IPS-18a (cell line): ENCODE measurements around the gene NEXN.
"Not testable (repeated sequence)": the region's sequence is repeated elsewhere in the genome, so short reads cannot be mapped to it uniquely, and the experiment has no call there.

Experiments
- H3K27ac ChIP-seq: one replicate; pipeline ENCODE4 v1.5.1; 2013; ENCODE audit warnings: low read length
- H3K27me3 ChIP-seq: one replicate; pipeline ENCODE4 v1.6.1; 2013; ENCODE audit warnings: mild to moderate bottlenecking, low read length; ENCODE audit not compliant: control insufficient read depth, insufficient read depth
- H3K36me3 ChIP-seq: one replicate; pipeline ENCODE4 v1.6.1; 2013; ENCODE audit warnings: low read depth, low read length; ENCODE audit not compliant: control insufficient read depth
- H3K4me1 ChIP-seq: one replicate; pipeline ENCODE4 v1.6.1; 2013; ENCODE audit warnings: low read depth, low read length; ENCODE audit not compliant: control insufficient read depth
- H3K4me3 ChIP-seq: one replicate; pipeline ENCODE4 v1.5.1; 2013; ENCODE audit warnings: low read length
- H3K9ac ChIP-seq: one replicate; pipeline ENCODE4 v1.6.1; 2013; ENCODE audit warnings: mild to moderate bottlenecking, low read length, moderate library complexity
- H3K9me3 ChIP-seq: one replicate; pipeline ENCODE4 v1.6.1; 2013; ENCODE audit warnings: low read depth, low read length; ENCODE audit not compliant: control insufficient read depth

The NEXN gene

GRCh38 chr1:77906624-77907023 lies 18.2 kb downstream of the NEXN start:
- H3K9me3 ChIP-seq = no peaks in the 10 kb centered on the region
- H3K9ac ChIP-seq = no peak overlapping the region
- H3K36me3 ChIP-seq = no peaks in the 10 kb centered on the region
- no peaks in the 10 kb centered on the region for H3K4me1 ChIP-seq
- H3K4me3 ChIP-seq = no peak overlapping the region
- H3K27me3 ChIP-seq = no peaks in the 10 kb centered on the region
- H3K27ac ChIP-seq = no peak overlapping the region

- Histone ChIP-seq H3K27ac (no peak overlapping the region), H3K9ac (no peak overlapping the region), H3K4me3 (no peak overlapping the region), H3K36me3 (no peaks in the 10 kb centered on the region), H3K4me1 (no peaks in the 10 kb centered on the region), H3K9me3 (no peaks in the 10 kb centered on the region), H3K27me3 (no peaks in the 10 kb centered on the region)
These were observed 21.7 kb downstream of the NEXN start for GRCh38 chr1:77910116-77910515.

- not testable (repeated sequence) for H3K9ac ChIP-seq, H3K36me3 ChIP-seq, H3K9me3 ChIP-seq, H3K4me3 ChIP-seq, H3K4me1 ChIP-seq, H3K27me3 ChIP-seq, H3K27ac ChIP-seq
These were observed 30.5 kb downstream of the NEXN start for GRCh38 chr1:77918918-77919317.

GRCh38 chr1:77925518-77925917 lies 37.1 kb downstream of the NEXN start:
- Histone ChIP-seq H3K9ac (no peak overlapping the region), H3K4me3 (no peak overlapping the region), H3K27ac (no peak overlapping the region), H3K4me1 (no peaks in the 10 kb centered on the region), H3K27me3 (no peaks in the 10 kb centered on the region), H3K36me3 (no peaks in the 10 kb centered on the region), H3K9me3 (no peaks in the 10 kb centered on the region)

- no peaks in the 10 kb centered on the region for H3K9me3 ChIP-seq
- H3K4me1 ChIP-seq = no peaks in the 10 kb centered on the region
- H3K36me3 ChIP-seq = no peaks in the 10 kb centered on the region
- H3K27ac ChIP-seq = no peak overlapping the region
- no peak overlapping the region for H3K4me3 ChIP-seq
- no peaks in the 10 kb centered on the region for H3K27me3 ChIP-seq
- H3K9ac ChIP-seq = no peak overlapping the region
These were observed 37.5 kb downstream of the NEXN start for GRCh38 chr1:77925956-77926355.

GRCh38 chr1:77926561-77927357 lies 38.3 kb downstream of the NEXN start:
- no peaks in the 10 kb centered on the region for H3K36me3 ChIP-seq
- no peaks in the 10 kb centered on the region for H3K27me3 ChIP-seq
- H3K9me3 ChIP-seq = no peaks in the 10 kb centered on the region
- no peak overlapping the region for H3K9ac ChIP-seq
- H3K4me1 ChIP-seq = no peaks in the 10 kb centered on the region
- no peak overlapping the region for H3K4me3 ChIP-seq
- H3K27ac ChIP-seq = no peak overlapping the region

- H3K9me3 ChIP-seq = no peaks in the 10 kb centered on the region
- H3K9ac ChIP-seq = no peak overlapping the region
- no peaks in the 10 kb centered on the region for H3K4me1 ChIP-seq
- H3K36me3 ChIP-seq = no peaks in the 10 kb centered on the region
- no peaks in the 10 kb centered on the region for H3K27me3 ChIP-seq
- no peak overlapping the region for H3K27ac ChIP-seq
- no peak overlapping the region for H3K4me3 ChIP-seq
These were observed 39.0 kb downstream of the NEXN start for GRCh38 chr1:77927414-77927813.

GRCh38 chr1:77929806-77930205 lies 41.4 kb downstream of the NEXN start:
- no peaks in the 10 kb centered on the region for H3K27me3 ChIP-seq
- H3K9ac ChIP-seq = no peak overlapping the region
- no peaks in the 10 kb centered on the region for H3K4me1 ChIP-seq
- no peaks in the 10 kb centered on the region for H3K36me3 ChIP-seq
- H3K9me3 ChIP-seq = no peaks in the 10 kb centered on the region
- H3K4me3 ChIP-seq = no peak overlapping the region
- H3K27ac ChIP-seq = no peak overlapping the region

GRCh38 chr1:77938651-77939050 lies 50.2 kb downstream of the NEXN start:
- Histone ChIP-seq H3K9me3 (no peaks in the 10 kb centered on the region), H3K36me3 (peaks cover 9% of the 10 kb centered on the region), H3K4me3 (no peak overlapping the region)

GRCh38 chr1:77940921-77941570 lies 52.6 kb downstream of the NEXN start:
- Histone ChIP-seq H3K9ac (no peak overlapping the region), H3K4me3 (no peak overlapping the region), H3K27me3 (no peaks in the 10 kb centered on the region), H3K36me3 (peaks cover 31% of the 10 kb centered on the region), H3K27ac (no peak overlapping the region), H3K4me1 (no peaks in the 10 kb centered on the region), H3K9me3 (no peaks in the 10 kb centered on the region)

More at GRCh38 chr1:77938651-77939050, 50.2 kb downstream of the NEXN start:
- Histone ChIP-seq H3K27ac (no peak overlapping the region), H3K4me1 (no peaks in the 10 kb centered on the region), H3K27me3 (no peaks in the 10 kb centered on the region), H3K9ac (no peak overlapping the region)

- Histone ChIP-seq H3K9ac (no peak overlapping the region), H3K27me3 (no peaks in the 10 kb centered on the region), H3K4me3 (no peak overlapping the region), H3K36me3 (peaks cover 46% of the 10 kb centered on the region), H3K4me1 (no peaks in the 10 kb centered on the region), H3K27ac (no peak overlapping the region), H3K9me3 (no peaks in the 10 kb centered on the region)
These were observed 54.1 kb downstream of the NEXN start for GRCh38 chr1:77942400-77943140.
